GM12878 (cell line): ENCODE results near the gene SLC4A2. TPM values are rescaled to one million over a fixed set of nuclear protein-coding genes. Genes with fewer than 3 reads are reported as not detected.
A peak's percentile ranks its signal among the peaks of the same experiment; 100 is the strongest.

Source experiments
- ATAC-seq: fragments of 200-7000 bp; cut with Tn5 transposase; 3 replicates; pipeline ENCODE4 v1.9.1; 2020; ENCODE audit warnings: mild to moderate bottlenecking, moderate library complexity
- BruUV-seq: library from RNA; stranded (reverse); fragments of 400-500 nt; replicated peaks from 2 replicates; lab custom pipeline; 2021; lab: Mats Ljungman, UMichigan
- CTCF ChIA-PET: fragments of 300-600 bp; sonication (Branson Sonifier 250); formaldehyde crosslinking; extraction: SDS; loops from one replicate; lab custom pipeline; 2021; ENCODE audit warnings: inconsistent platforms; lab: Yijun Ruan, JAX
- POLR2A ChIA-PET: fragments of 350-600 bp; formaldehyde crosslinking; extraction: SDS; loops from one replicate; lab custom pipeline; 2021; ENCODE audit warnings: inconsistent platforms; lab: Charles Lee
- RAD21 ChIA-PET: fragments of 300-600 bp; sonication (Branson Sonifier 250); formaldehyde crosslinking; loops from one replicate; lab custom pipeline; 2023; ENCODE audit warnings: antibody characterized with exemption; ENCODE audit not compliant: unreplicated experiment; lab: Charles Lee
- SMC1A ChIA-PET: fragments of 300-600 bp; sonication (Branson Sonifier 250); formaldehyde crosslinking; loops from one replicate; lab custom pipeline; 2023; ENCODE audit not compliant: unreplicated experiment, uncharacterized antibody; lab: Charles Lee
- DNase-seq: peaks from one replicate; pipeline ENCODE4 v3.0.0-alpha.2; 2011; ENCODE audit warnings: low read depth, low spot score
- FAIRE-seq: peaks from 3 replicates; lab custom pipeline; 2011; peaks lifted over from hg19 to GRCh38; lab: Jason Lieb, UNC
- H2AFZ ChIP-seq: 2 replicates; pipeline ENCODE4 v1.6.0; 2011; ENCODE audit warnings: low read depth, low read length, control low read depth; ENCODE audit not compliant: control insufficient read depth
- H3K27ac ChIP-seq: 2 replicates; pipeline ENCODE4 v1.5.1; 2011; ENCODE audit warnings: control low read depth; ENCODE audit not compliant: control insufficient read depth, insufficient read depth
- H3K27me3 ChIP-seq, 2 experiments: replicated peaks in 1 of 2; 2 replicates each; pipeline versions ENCODE4 v1.6.0 to v1.6.1; 2011; ENCODE audit warnings: low read length in 1 of 2; ENCODE audit not compliant: control insufficient read depth in 2 of 2, insufficient read depth in 2 of 2
- H3K36me3 ChIP-seq, 2 experiments: 2 replicates each; pipeline ENCODE4 v1.5.1; 2011; ENCODE audit warnings: low read length in 1 of 2; ENCODE audit not compliant: control insufficient read depth in 2 of 2, insufficient read depth in 2 of 2
- H3K4me1 ChIP-seq: 2 replicates; pipeline ENCODE4 v1.6.1; 2011; ENCODE audit warnings: mild to moderate bottlenecking, low read length, moderate library complexity, mixed read lengths; ENCODE audit not compliant: control insufficient read depth, insufficient read depth
- H3K4me2 ChIP-seq: 2 replicates; pipeline ENCODE4 v1.6.0; 2011; ENCODE audit warnings: control low read depth; ENCODE audit not compliant: control insufficient read depth, insufficient read depth
- H3K4me3 ChIP-seq: fragments of 200-600 bp; sonication (generic); 2 replicates; pipeline ENCODE4 v1.5.1; 2016
- H3K79me2 ChIP-seq: 2 replicates; pipeline ENCODE4 v1.6.0; 2011; ENCODE audit warnings: low read length; ENCODE audit not compliant: control insufficient read depth, insufficient read depth
- H3K9ac ChIP-seq: 2 replicates; pipeline ENCODE4 v1.8.0; 2011; ENCODE audit warnings: low read length, control low read depth, mixed read lengths; ENCODE audit not compliant: control insufficient read depth, insufficient read depth
- H3K9me3 ChIP-seq: replicated peaks from 3 replicates; pipeline ENCODE4 v1.5.1; 2011; ENCODE audit warnings: mild to moderate bottlenecking, low read length; ENCODE audit not compliant: control insufficient read depth, insufficient read depth
- H4K20me1 ChIP-seq: 2 replicates; pipeline ENCODE4 v1.6.0; 2011; ENCODE audit not compliant: control insufficient read depth, insufficient read depth
- BMI1 ChIP-seq: fragments of 450-650 bp; IDR thresholded peaks from 2 replicates; pipeline ENCODE4 v1.6.1; 2016; ENCODE audit warnings: mild to moderate bottlenecking, moderate library complexity, borderline replicate concordance
- CHD2 ChIP-seq: IDR thresholded peaks from 2 replicates; pipeline ENCODE4 v1.6.1; 2011; ENCODE audit warnings: low read depth, low read length, improper control_type of control experiment, borderline replicate concordance
- CHD4 ChIP-seq: fragments of 200-600 bp; sonication (generic); IDR thresholded peaks from 2 replicates; pipeline ENCODE4 v1.6.1; 2016; ENCODE audit warnings: mild to moderate bottlenecking
- CREM ChIP-seq: IDR thresholded peaks from 2 replicates; pipeline ENCODE4 v1.6.1; 2014; ENCODE audit warnings: antibody characterized with exemption, low read depth
- DPF2 ChIP-seq: fragments of 450-650 bp; IDR thresholded peaks from 2 replicates; pipeline ENCODE4 v1.6.1; 2017; ENCODE audit warnings: mild to moderate bottlenecking
- FOS ChIP-seq: IDR thresholded peaks from 3 replicates; pipeline ENCODE4 v1.6.1; 2011; ENCODE audit warnings: borderline replicate concordance; ENCODE audit not compliant: insufficient read length; ENCODE audit errors: extremely low read depth
- IKZF1 ChIP-seq: fragments of 450-650 bp; conservative IDR thresholded peaks from 2 replicates; pipeline ENCODE4 v1.6.1; 2017; ENCODE audit warnings: antibody characterized with exemption, mild to moderate bottlenecking
- MXI1 ChIP-seq: fragments of 150-350 bp; IDR thresholded peaks from 2 replicates; pipeline ENCODE4 v1.6.1; 2011; ENCODE audit warnings: low read depth, mild to moderate bottlenecking, inconsistent platforms, low read length, improper control_type of control experiment
- POLR2AphosphoS2 ChIP-seq: IDR thresholded peaks from 2 replicates; pipeline ENCODE4 v1.6.1; 2011; ENCODE audit warnings: low read depth, mild to moderate bottlenecking, low read length, improper control_type of control experiment, moderate library complexity
- RAD51 ChIP-seq: fragments of 450-650 bp; IDR thresholded peaks from 2 replicates; pipeline ENCODE4 v1.6.1; 2016; ENCODE audit warnings: moderate library complexity, mild to moderate bottlenecking, inconsistent platforms
- SMARCA5 ChIP-seq: fragments of 450-650 bp; IDR thresholded peaks from 2 replicates; pipeline ENCODE4 v1.6.1; 2017; ENCODE audit warnings: mild to moderate bottlenecking
- TAF1 ChIP-seq: IDR thresholded peaks from 2 replicates; pipeline ENCODE4 v1.6.1; 2011; ENCODE audit warnings: mild to moderate bottlenecking, low read depth, low read length, borderline replicate concordance
- ZNF207 ChIP-seq: fragments of 450-650 bp; IDR thresholded peaks from 2 replicates; pipeline ENCODE4 v1.6.1; 2014; ENCODE audit warnings: antibody characterized with exemption, mild to moderate bottlenecking, borderline replicate concordance
- WGBS: methylation state at CpG from one replicate; pipeline ENCODE4 v1.1.6; 2016; ENCODE audit warnings: low lambda C conversion rate; ENCODE audit not compliant: insufficient replicate concordance, insufficient coverage; ENCODE audit errors: missing lambda C conversion rate; 5-methylcytosine and 5-hydroxymethylcytosine counted together
- in situ Hi-C: fragments of 300-500 bp; cut with MboI; formaldehyde crosslinking; loops from 9 replicates; pipeline ENCODE4 v1.14.3; 2018; ENCODE audit warnings: mixed read lengths
- intact Hi-C: fragments of 100-400 bp; cut with micrococcal nuclease; formaldehyde crosslinking; loops from one replicate; pipeline ENCODE4 v1.14.2; 2022; ENCODE audit not compliant: unreplicated experiment
- polyA plus RNA-seq, 11 experiments: library from polyadenylated mRNA; depleted of rRNA in 4 of 11; unstranded in 6 of 11; stranded (reverse) in 5 of 11; fragments of >200 nt; fragmentation: Nextera tagmentation in 4 of 11; fragmentation: Illumina TruSeq in 1 of 11; extraction: Ambion mirVana in 4 of 11; extraction: Trizol in 1 of 11; gene quantifications; 1 replicate in 1 of 11; 2 replicates in 10 of 11; pipeline versions ENCODE4 v1.2.1 to v1.2.3, GENCODE V29; 2011 to 2016; ENCODE audit warnings: inconsistent platforms in 2 of 11, missing spikeins in 2 of 11, low read depth in 1 of 11
- total RNA-seq, 4 experiments: library from RNA; depleted of rRNA in 3 of 4; stranded (reverse); fragments of >200 nt in 3 of 4; fragmentation: Illumina TruSeq in 1 of 4; extraction: Trizol in 1 of 4; gene quantifications; 2 replicates each; pipeline versions ENCODE4 v1.2.1 to v1.2.3, GENCODE V29; 2013 to 2021
- TF ChIP-seq, protein P1 (sequence below): IDR thresholded peaks from 2 replicates; pipeline ENCODE4 v1.6.1; 2012; ENCODE audit warnings: low read depth, low read length, improper control_type of control experiment
- TF ChIP-seq, protein P2 (sequence below): IDR thresholded peaks from 2 replicates; pipeline ENCODE4 v1.6.1; 2011; ENCODE audit warnings: borderline replicate concordance, low read depth, mild to moderate bottlenecking, moderate library complexity, mixed read lengths, low read length; ENCODE audit not compliant: insufficient read depth; ENCODE audit errors: extremely low read length
- TF ChIP-seq, protein P3 (sequence below): fragments of 450-650 bp; conservative IDR thresholded peaks from 2 replicates; pipeline ENCODE4 v1.6.1; 2017; ENCODE audit warnings: mild to moderate bottlenecking, moderate library complexity
- TF ChIP-seq, protein P4 (sequence below): fragments of 450-650 bp; IDR thresholded peaks from 2 replicates; pipeline ENCODE4 v1.6.1; 2016; ENCODE audit warnings: mild to moderate bottlenecking

SLC4A2 gene
- total and polyA plus RNA-seq, 10 of the 15 experiments (the other 5 are each of a cell fraction or from before 2014, with no cell fraction given) = 2.7 to 78.6 (median 30.1) TPM

DNA sequence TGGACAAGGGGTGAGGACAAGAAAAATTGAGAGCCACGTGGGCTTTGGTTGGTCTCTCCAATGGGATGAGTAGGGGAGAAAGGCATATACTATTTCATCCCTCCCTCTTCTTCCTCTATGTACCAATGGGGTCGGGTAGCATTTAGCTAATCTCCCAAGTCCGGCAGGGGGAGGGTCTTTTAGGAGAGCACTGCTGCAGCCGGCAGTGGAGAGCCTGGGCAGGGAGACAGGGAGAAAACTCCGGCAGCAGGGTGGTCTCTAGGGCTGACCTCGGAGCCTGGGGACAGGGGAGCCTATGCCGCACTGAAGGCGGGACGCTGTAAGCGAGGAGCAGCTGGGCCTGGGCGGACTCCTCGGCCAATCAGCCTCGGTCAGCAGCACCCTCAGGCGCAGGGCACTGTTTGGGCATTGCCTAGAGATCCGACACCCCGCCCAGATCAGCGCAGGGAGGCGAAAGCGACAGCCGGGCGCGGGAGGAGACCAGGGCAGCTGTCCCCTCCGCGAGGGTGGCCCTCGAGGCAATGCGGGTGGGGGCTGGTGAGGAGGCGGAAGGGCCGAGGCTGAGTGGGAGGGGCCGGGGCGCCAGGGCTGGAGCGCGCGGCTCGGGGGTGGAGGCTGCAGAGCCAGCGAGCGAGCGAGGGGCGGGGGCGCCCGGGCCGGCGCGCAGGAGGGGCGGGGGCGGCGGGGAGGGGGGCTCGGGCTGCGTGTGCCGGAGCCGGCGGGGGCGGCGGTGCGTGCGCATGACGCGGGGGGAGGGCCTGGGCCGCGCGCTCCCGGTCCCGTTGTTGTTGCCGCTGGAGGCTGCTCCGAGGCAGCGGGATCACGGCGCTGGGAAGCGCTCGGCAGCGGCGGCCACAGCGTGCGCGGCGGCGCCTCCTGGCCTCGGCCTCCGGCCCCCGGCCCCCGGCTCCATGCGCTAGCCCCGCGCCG, 26.6 kb downstream of the SLC4A2 start, which contains the start of gene AGAP3:
TSS of gene AGAP3 (plus strand) at position 785 of the 930 bp plus-strand sequence. CDS start 267 bp downstream, outside the sequence.
- no peaks in the 10 kb centered on the region for H3K9me3 ChIP-seq
- H3K4me3 ChIP-seq = peak within 1 kb of the TSS; percentile 87
- peak within 1 kb of the TSS; percentile 59 for H3K9ac ChIP-seq
- ATAC-seq (peak; percentile 55), FAIRE-seq (peak; percentile 23), DNase-seq (no peak)
- intact Hi-C loops (no loop called here), in situ Hi-C loops (no loop called here)
- H3K79me2 ChIP-seq = peaks cover 65% of the 10 kb centered on the region
- POLR2A ChIA-PET = interaction anchor here (0.6 to 3.0 kb wide), 6 partner anchors 23 to 680 kb away, joined by 3 to 14 read pairs (median 4); partner anchors contain the start of gene ABCB8
- no peaks in the 10 kb centered on the region for H3K36me3 ChIP-seq
- H3K4me2 ChIP-seq = peak within 1 kb of the TSS; percentile 95
- H3K27ac ChIP-seq = peak within 1 kb of the TSS; percentile 80
- RAD21 ChIA-PET = interaction anchor here (1.5 to 2.3 kb wide), 2 partner anchors 58 to 78 kb away, joined by 5 to 10 read pairs; partner anchors contain the start of gene ABCB8
- SMC1A ChIA-PET = interaction anchor here (1.0 to 3.2 kb wide), 5 partner anchors 17 to 78 kb away, joined by 3 to 16 read pairs (median 3); partner anchors contain the start of genes ABCB8 and SLC4A2
- no TSS peak for BruUV-seq
- under 1% methylated on average over 27 of the region's 84 CpGs for WGBS
- no peaks in the 10 kb centered on the region for H4K20me1 ChIP-seq
- H3K4me1 ChIP-seq = peaks cover 36% of the 10 kb centered on the region
- CTCF ChIA-PET = interaction anchor here (0.7 to 2.1 kb wide), 7 partner anchors 18 to 57 kb away, joined by 3 to 14 read pairs (median 5); partner anchors contain the start of genes ABCB8 and SLC4A2
- no peaks in the 10 kb centered on the region for H3K27me3 ChIP-seq
- peak within 1 kb of the TSS; percentile 90 for H2AFZ ChIP-seq
- no peak for TF ChIP-seq POLR2AphosphoS2
- TF ChIP-seq, protein P1, sequence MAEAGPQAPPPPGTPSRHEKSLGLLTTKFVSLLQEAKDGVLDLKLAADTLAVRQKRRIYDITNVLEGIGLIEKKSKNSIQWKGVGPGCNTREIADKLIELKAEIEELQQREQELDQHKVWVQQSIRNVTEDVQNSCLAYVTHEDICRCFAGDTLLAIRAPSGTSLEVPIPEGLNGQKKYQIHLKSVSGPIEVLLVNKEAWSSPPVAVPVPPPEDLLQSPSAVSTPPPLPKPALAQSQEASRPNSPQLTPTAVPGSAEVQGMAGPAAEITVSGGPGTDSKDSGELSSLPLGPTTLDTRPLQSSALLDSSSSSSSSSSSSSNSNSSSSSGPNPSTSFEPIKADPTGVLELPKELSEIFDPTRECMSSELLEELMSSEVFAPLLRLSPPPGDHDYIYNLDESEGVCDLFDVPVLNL = no peak
- TF ChIP-seq RAD51 = no peak
- TF ChIP-seq CHD4 = no peak
- TF ChIP-seq IKZF1 = peak; percentile 48; the same call in 1 of the 2 replicates
- TF ChIP-seq MXI1 = no peak
- no peak for TF ChIP-seq CREM
- TF ChIP-seq DPF2 = 0 out of 2 replicates have a peak, but pooled peaks have one; percentile 45
- TF ChIP-seq ZNF207 = no peak
- TF ChIP-seq TAF1 = no peak
- TF ChIP-seq FOS = no peak
- no peak for TF ChIP-seq BMI1
- TF ChIP-seq, protein P2, sequence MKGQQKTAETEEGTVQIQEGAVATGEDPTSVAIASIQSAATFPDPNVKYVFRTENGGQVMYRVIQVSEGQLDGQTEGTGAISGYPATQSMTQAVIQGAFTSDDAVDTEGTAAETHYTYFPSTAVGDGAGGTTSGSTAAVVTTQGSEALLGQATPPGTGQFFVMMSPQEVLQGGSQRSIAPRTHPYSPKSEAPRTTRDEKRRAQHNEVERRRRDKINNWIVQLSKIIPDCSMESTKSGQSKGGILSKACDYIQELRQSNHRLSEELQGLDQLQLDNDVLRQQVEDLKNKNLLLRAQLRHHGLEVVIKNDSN = no peak
- peak; percentile 40; the same call in 1 of the 2 replicates for TF ChIP-seq CHD2
- TF ChIP-seq, protein P3, sequence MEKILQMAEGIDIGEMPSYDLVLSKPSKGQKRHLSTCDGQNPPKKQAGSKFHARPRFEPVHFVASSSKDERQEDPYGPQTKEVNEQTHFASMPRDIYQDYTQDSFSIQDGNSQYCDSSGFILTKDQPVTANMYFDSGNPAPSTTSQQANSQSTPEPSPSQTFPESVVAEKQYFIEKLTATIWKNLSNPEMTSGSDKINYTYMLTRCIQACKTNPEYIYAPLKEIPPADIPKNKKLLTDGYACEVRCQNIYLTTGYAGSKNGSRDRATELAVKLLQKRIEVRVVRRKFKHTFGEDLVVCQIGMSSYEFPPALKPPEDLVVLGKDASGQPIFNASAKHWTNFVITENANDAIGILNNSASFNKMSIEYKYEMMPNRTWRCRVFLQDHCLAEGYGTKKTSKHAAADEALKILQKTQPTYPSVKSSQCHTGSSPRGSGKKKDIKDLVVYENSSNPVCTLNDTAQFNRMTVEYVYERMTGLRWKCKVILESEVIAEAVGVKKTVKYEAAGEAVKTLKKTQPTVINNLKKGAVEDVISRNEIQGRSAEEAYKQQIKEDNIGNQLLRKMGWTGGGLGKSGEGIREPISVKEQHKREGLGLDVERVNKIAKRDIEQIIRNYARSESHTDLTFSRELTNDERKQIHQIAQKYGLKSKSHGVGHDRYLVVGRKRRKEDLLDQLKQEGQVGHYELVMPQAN = peak; percentile 21; the same call in 1 of the 2 replicates
- TF ChIP-seq, protein P4, sequence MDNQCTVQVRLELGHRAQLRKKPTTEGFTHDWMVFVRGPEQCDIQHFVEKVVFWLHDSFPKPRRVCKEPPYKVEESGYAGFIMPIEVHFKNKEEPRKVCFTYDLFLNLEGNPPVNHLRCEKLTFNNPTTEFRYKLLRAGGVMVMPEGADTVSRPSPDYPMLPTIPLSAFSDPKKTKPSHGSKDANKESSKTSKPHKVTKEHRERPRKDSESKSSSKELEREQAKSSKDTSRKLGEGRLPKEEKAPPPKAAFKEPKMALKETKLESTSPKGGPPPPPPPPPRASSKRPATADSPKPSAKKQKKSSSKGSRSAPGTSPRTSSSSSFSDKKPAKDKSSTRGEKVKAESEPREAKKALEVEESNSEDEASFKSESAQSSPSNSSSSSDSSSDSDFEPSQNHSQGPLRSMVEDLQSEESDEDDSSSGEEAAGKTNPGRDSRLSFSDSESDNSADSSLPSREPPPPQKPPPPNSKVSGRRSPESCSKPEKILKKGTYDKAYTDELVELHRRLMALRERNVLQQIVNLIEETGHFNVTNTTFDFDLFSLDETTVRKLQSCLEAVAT = no peak
- TF ChIP-seq SMARCA5 = no peak
